SU-DHL-6 (cell line): ENCODE data around the gene DOCK8.

Experiments
- H2AFZ ChIP-seq: fragments of 200-600 bp; sonication (generic); 2 replicates; pipeline ENCODE4 v1.6.1; 2014; ENCODE audit warnings: low read depth, mild to moderate bottlenecking, moderate library complexity, mixed read lengths, antibody characterized with exemption, low read length; ENCODE audit not compliant: severe bottlenecking
- H3F3A ChIP-seq: fragments of 200-600 bp; shearing (Covaris generic); 2 replicates; pipeline ENCODE4 v1.6.0; 2016; ENCODE audit warnings: antibody characterized with exemption, mild to moderate bottlenecking; ENCODE audit not compliant: insufficient read depth
- H3K27ac ChIP-seq: fragments of 200-600 bp; sonication (generic); 2 replicates; pipeline ENCODE4 v1.5.1; 2016; ENCODE audit warnings: low read depth, mild to moderate bottlenecking, low read length, moderate library complexity, mixed read lengths
- H3K27me3 ChIP-seq: fragments of 200-600 bp; sonication (generic), shearing (Covaris generic); 2 replicates; pipeline ENCODE4 v1.6.0; 2014; ENCODE audit warnings: mild to moderate bottlenecking, low read length
- H3K36me3 ChIP-seq: fragments of 200-600 bp; sonication (generic); 2 replicates; pipeline ENCODE4 v1.6.1; 2014; ENCODE audit warnings: mild to moderate bottlenecking, low read length, mixed read lengths
- H3K4me2 ChIP-seq: fragments of 300-600, 200-600 bp; shearing (Covaris generic), sonication (generic); 2 replicates; pipeline ENCODE4 v1.6.0; 2014; ENCODE audit warnings: low read length, low read depth, mild to moderate bottlenecking; ENCODE audit not compliant: poor library complexity, severe bottlenecking
- H3K4me3 ChIP-seq: fragments of 200-600 bp; sonication (generic); 2 replicates; pipeline ENCODE4 v1.5.1; 2014; ENCODE audit warnings: antibody characterized with exemption, low read length, mild to moderate bottlenecking, mixed read lengths; ENCODE audit not compliant: insufficient read depth, poor library complexity, severe bottlenecking
- H3K79me2 ChIP-seq: fragments of 200-600 bp; sonication (generic); 2 replicates; pipeline ENCODE4 v1.6.1; 2014; ENCODE audit warnings: mild to moderate bottlenecking, low read length, moderate library complexity; ENCODE audit not compliant: insufficient read depth
- H3K9ac ChIP-seq: fragments of 200-600 bp; sonication (generic); 2 replicates; pipeline ENCODE4 v1.7.0; 2014; ENCODE audit warnings: mild to moderate bottlenecking, low read length
- H3K9me2 ChIP-seq: fragments of 200-600 bp; sonication (generic); replicated peaks from 2 replicates; pipeline ENCODE4 v1.6.1; 2014; ENCODE audit warnings: low read length; ENCODE audit not compliant: insufficient read depth
- H3K9me3 ChIP-seq: fragments of 200-600 bp; sonication (generic); 2 replicates; pipeline ENCODE4 v1.6.1; 2014; ENCODE audit warnings: low read length, mixed read lengths; ENCODE audit not compliant: insufficient read depth
- H4K20me1 ChIP-seq: fragments of 200-600 bp; sonication (generic); 2 replicates; pipeline ENCODE4 v1.6.1; 2014; ENCODE audit warnings: low read depth, mild to moderate bottlenecking, antibody characterized with exemption, low read length, moderate library complexity, mixed read lengths
- EZH2phosphoT487 ChIP-seq: fragments of 200-600 bp; sonication (generic), shearing (Covaris generic); conservative IDR thresholded peaks from 2 replicates; pipeline ENCODE4 v1.6.1; 2018; ENCODE audit warnings: mild to moderate bottlenecking, antibody characterized with exemption, low read length, moderate library complexity, mixed read lengths
- TF ChIP-seq, protein P1 (sequence below): fragments of 200-600 bp; sonication (generic); IDR thresholded peaks from one replicate; pipeline ENCODE4 v1.5.1; 2017; ENCODE audit warnings: antibody characterized with exemption, mild to moderate bottlenecking, low read length, moderate library complexity; ENCODE audit not compliant: insufficient read depth, poor library complexity, severe bottlenecking

The DOCK8 gene

GRCh38 chr9:456365-456764 lies 241.7 kb downstream of the DOCK8 start:
- Histone ChIP-seq H3K36me3 (peaks cover 23% of the 10 kb centered on the region), H3K4me2 (no peak overlapping the region), H3K27me3 (no peaks in the 10 kb centered on the region), H3K9me3 (no peaks in the 10 kb centered on the region), H4K20me1 (no peaks in the 10 kb centered on the region), H3K9me2 (no peaks in the 10 kb centered on the region), H3F3A (peaks cover 4% of the 10 kb centered on the region; the same call in 1 of the 2 replicates), H3K9ac (no peak overlapping the region), H2AFZ (no peak overlapping the region), H3K27ac (no peak overlapping the region), H3K4me3 (no peak overlapping the region), H3K79me2 (no peaks in the 10 kb centered on the region)
- no peak for TF ChIP-seq EZH2phosphoT487
- TF ChIP-seq, protein P1, sequence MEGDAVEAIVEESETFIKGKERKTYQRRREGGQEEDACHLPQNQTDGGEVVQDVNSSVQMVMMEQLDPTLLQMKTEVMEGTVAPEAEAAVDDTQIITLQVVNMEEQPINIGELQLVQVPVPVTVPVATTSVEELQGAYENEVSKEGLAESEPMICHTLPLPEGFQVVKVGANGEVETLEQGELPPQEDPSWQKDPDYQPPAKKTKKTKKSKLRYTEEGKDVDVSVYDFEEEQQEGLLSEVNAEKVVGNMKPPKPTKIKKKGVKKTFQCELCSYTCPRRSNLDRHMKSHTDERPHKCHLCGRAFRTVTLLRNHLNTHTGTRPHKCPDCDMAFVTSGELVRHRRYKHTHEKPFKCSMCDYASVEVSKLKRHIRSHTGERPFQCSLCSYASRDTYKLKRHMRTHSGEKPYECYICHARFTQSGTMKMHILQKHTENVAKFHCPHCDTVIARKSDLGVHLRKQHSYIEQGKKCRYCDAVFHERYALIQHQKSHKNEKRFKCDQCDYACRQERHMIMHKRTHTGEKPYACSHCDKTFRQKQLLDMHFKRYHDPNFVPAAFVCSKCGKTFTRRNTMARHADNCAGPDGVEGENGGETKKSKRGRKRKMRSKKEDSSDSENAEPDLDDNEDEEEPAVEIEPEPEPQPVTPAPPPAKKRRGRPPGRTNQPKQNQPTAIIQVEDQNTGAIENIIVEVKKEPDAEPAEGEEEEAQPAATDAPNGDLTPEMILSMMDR = no peak

- TF ChIP-seq, protein P1 = no peak
- no peak for TF ChIP-seq EZH2phosphoT487
- Histone ChIP-seq H2AFZ (no peak overlapping the region), H4K20me1 (no peaks in the 10 kb centered on the region), H3K9me2 (no peaks in the 10 kb centered on the region), H3K79me2 (no peaks in the 10 kb centered on the region), H3K27me3 (no peaks in the 10 kb centered on the region), H3K36me3 (peaks cover 21% of the 10 kb centered on the region), H3K9me3 (no peaks in the 10 kb centered on the region), H3K9ac (no peak overlapping the region), H3F3A (peaks cover 4% of the 10 kb centered on the region; the same call in 1 of the 2 replicates), H3K27ac (no peak overlapping the region), H3K4me2 (no peak overlapping the region), H3K4me3 (no peak overlapping the region)
Measured at GRCh38 chr9:458590-458989, 243.9 kb downstream of the DOCK8 start.

DNA sequence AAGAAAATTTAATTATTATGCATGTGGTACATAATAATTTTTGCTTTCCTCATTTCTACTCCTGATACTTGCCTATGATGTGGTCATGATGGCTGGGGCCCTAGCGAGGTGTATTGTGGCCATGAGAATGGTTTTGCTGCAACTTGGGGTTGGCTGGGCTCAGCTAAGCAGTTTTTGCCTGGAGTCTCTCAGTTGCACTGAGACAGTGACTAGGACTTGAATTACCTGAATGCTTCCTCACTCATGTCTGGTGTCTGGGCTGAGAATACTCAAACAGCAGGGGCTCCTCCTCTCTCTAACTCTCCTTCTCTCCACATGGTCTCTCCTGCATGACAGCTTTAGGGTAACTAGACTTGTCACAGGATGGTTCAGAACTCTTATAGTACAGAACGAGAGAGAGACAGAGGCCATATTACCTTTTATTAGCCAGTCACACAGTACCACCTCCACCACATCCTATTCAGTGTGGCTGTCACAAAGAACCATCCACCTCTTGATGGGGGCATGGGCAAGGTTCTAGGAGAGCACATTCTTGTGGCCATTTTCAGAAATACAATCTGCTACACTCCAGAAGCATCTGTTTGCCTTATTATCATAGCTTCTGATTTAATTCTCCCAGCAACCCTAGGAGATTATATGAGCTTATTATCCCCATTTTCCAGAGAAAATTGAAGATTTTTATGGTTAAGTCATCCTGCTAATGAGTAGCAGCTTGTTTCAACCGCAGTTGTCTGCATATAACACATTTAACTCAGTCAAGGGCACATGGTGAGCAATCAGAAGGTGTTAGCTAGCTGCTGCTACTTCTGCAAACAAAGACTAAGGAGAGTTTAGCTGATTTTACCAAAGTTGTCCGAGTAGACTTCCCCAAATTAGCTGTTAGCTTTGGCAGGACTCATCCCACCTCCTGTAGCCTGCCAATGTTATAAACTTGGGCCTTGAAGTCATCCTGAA lies 245.1 kb downstream of the DOCK8 start:
- no peak overlapping the region for H3K4me3 ChIP-seq
- no peaks in the 10 kb centered on the region for H4K20me1 ChIP-seq
- no peak for TF ChIP-seq EZH2phosphoT487
- TF ChIP-seq, protein P1 = no peak
- no peak overlapping the region for H2AFZ ChIP-seq
- no peak overlapping the region for H3K4me2 ChIP-seq
- H3K36me3 ChIP-seq = peaks cover 23% of the 10 kb centered on the region
- H3K9me3 ChIP-seq = no peaks in the 10 kb centered on the region
- H3K79me2 ChIP-seq = no peaks in the 10 kb centered on the region
- no peaks in the 10 kb centered on the region for H3K9me2 ChIP-seq
- H3K27me3 ChIP-seq = no peaks in the 10 kb centered on the region
- H3F3A ChIP-seq = peaks cover 8% of the 10 kb centered on the region; the same call in 1 of the 2 replicates
- no peak overlapping the region for H3K27ac ChIP-seq
- H3K9ac ChIP-seq = no peak overlapping the region
